HG02610 (cell line): ENCODE measurements around the gene LRRC37A3.
"Not testable (repeated sequence)": the region's sequence is repeated elsewhere in the genome, so short reads cannot be mapped to it uniquely, and the experiment has no call there.

Experiments used
- ATAC-seq: cut with Tn5 transposase; IDR thresholded peaks from one replicate; pipeline ENCODE4 v1.9.1; 2021; ENCODE audit warnings: mild to moderate bottlenecking, moderate library complexity; ENCODE audit not compliant: unreplicated experiment

The LRRC37A3 gene

GRCh38 chr17:64837018-64837761 is 82.1 kb downstream of the LRRC37A3 start:
- ATAC-seq = peak; percentile 96

GRCh38 chr17:64836623-64837017 is 82.7 kb downstream of the LRRC37A3 start:
- peak; percentile 32 for ATAC-seq

- ATAC-seq = not testable (repeated sequence)
Measured at GRCh38 chr17:64834060-64834459, 85.2 kb downstream of the LRRC37A3 start.

GRCh38 chr17:64830631-64831040 is 88.6 kb downstream of the LRRC37A3 start:
- ATAC-seq = not testable (repeated sequence)

- ATAC-seq = not testable (repeated sequence)
Measured at GRCh38 chr17:64829824-64830630, 89.3 kb downstream of the LRRC37A3 start.

- ATAC-seq = not testable (repeated sequence)
Measured at GRCh38 chr17:64829068-64829467, 90.2 kb downstream of the LRRC37A3 start.

- ATAC-seq = not testable (repeated sequence)
Measured at GRCh38 chr17:64818904-64819303, 100.4 kb downstream of the LRRC37A3 start.

- ATAC-seq = not testable (repeated sequence)
Measured at GRCh38 chr17:64815833-64816198, 103.5 kb downstream of the LRRC37A3 start.

GRCh38 chr17:64814993-64815832 is 104.1 kb downstream of the LRRC37A3 start:
- ATAC-seq = not testable (repeated sequence)

- peak; percentile 95 for ATAC-seq
Measured at GRCh38 chr17:64808178-64808977, 110.9 kb downstream of the LRRC37A3 start.
